Measurements from ENCODE around the gene FKBP1B.

- no peak for TF ChIP-seq CTCF (IDR thresholded peaks at IDR 0.05)
- no peak for TF ChIP-seq POLR2A (IDR thresholded peaks at IDR 0.05)
- no peak for TF ChIP-seq EP300 (IDR thresholded peaks at IDR 0.05)
Observed at GRCh38 chr2:24019729-24020128, 29.8 kb upstream of the FKBP1B start.

All from upper lobe of left lung (tissue), 4 donors.